Stimulated activated CD8-positive, alpha-beta memory T cell treated with anti-CD3 and anti-CD28 coated beads, Interleukin-4, amount 100 ng/mL, for 24 hours (primary cell): Measurements from ENCODE around the gene NHS.
"Not testable (repeated sequence)": the region's sequence is repeated elsewhere in the genome, so short reads cannot be mapped to it uniquely, and the experiment has no call there.

Experiments
- DNase-seq: peaks from one replicate; pipeline ENCODE4 v3.0.0-alpha.2; 2020; ENCODE audit warnings: low read depth

The NHS gene

GRCh38 chrX:17549107-17549651 is 174.2 kb downstream of the NHS start:
- DNase-seq = no peak

GRCh38 chrX:17550011-17550410 is 175.0 kb downstream of the NHS start:
- DNase-seq = no peak

- DNase-seq = no peak
Measured at GRCh38 chrX:17552044-17552650, 177.1 kb downstream of the NHS start.

- no peak for DNase-seq
Measured at GRCh38 chrX:17553469-17553868, 178.5 kb downstream of the NHS start.

- DNase-seq = no peak
Measured at GRCh38 chrX:17553961-17554482, 179.0 kb downstream of the NHS start.

GRCh38 chrX:17554914-17555313 is 179.9 kb downstream of the NHS start:
- DNase-seq = no peak

GRCh38 chrX:17555846-17556245 is 180.8 kb downstream of the NHS start:
- DNase-seq = no peak

- DNase-seq = no peak
Measured at GRCh38 chrX:17559728-17560379, 184.9 kb downstream of the NHS start.

GRCh38 chrX:17560385-17560784 is 185.4 kb downstream of the NHS start:
- no peak for DNase-seq

GRCh38 chrX:17563076-17563475 is 188.1 kb downstream of the NHS start:
- no peak for DNase-seq

- DNase-seq = no peak
Measured at GRCh38 chrX:17563515-17563914, 188.5 kb downstream of the NHS start.

- DNase-seq = no peak
Measured at GRCh38 chrX:17564689-17565409, 189.8 kb downstream of the NHS start.

GRCh38 chrX:17566740-17567139 is 191.7 kb downstream of the NHS start:
- DNase-seq = no peak

- DNase-seq = no peak
Measured at GRCh38 chrX:17567187-17567586, 192.2 kb downstream of the NHS start.

GRCh38 chrX:17567821-17568220 is 192.8 kb downstream of the NHS start:
- no peak for DNase-seq

- not testable (repeated sequence) for DNase-seq
Measured at GRCh38 chrX:17568804-17569203, 193.8 kb downstream of the NHS start.

- DNase-seq = no peak
Measured at GRCh38 chrX:17579026-17579425, 204.0 kb downstream of the NHS start.

GRCh38 chrX:17580539-17581152 is 205.6 kb downstream of the NHS start:
- DNase-seq = no peak

GRCh38 chrX:17581641-17582040 is 206.6 kb downstream of the NHS start:
- DNase-seq = no peak

GRCh38 chrX:17584248-17584681 is 209.3 kb downstream of the NHS start:
- DNase-seq = no peak

GRCh38 chrX:17585006-17585405 is 210.0 kb downstream of the NHS start:
- DNase-seq = no peak

- DNase-seq = no peak
Measured at GRCh38 chrX:17587366-17587765, 212.4 kb downstream of the NHS start.
